HG02623 (cell line): Measurements from ENCODE around the gene CDON.

ENCODE experiments used
- ATAC-seq: cut with Tn5 transposase; IDR thresholded peaks from one replicate; pipeline ENCODE4 v1.9.1; 2021; ENCODE audit warnings: moderate library complexity; ENCODE audit not compliant: unreplicated experiment

CDON gene

GRCh38 chr11:126084608-126084912 is 21.9 kb upstream of the CDON start:
- ATAC-seq, result no peak

GRCh38 chr11:126083829-126084607 is 21.4 kb upstream of the CDON start:
- ATAC-seq, result no peak

DNA sequence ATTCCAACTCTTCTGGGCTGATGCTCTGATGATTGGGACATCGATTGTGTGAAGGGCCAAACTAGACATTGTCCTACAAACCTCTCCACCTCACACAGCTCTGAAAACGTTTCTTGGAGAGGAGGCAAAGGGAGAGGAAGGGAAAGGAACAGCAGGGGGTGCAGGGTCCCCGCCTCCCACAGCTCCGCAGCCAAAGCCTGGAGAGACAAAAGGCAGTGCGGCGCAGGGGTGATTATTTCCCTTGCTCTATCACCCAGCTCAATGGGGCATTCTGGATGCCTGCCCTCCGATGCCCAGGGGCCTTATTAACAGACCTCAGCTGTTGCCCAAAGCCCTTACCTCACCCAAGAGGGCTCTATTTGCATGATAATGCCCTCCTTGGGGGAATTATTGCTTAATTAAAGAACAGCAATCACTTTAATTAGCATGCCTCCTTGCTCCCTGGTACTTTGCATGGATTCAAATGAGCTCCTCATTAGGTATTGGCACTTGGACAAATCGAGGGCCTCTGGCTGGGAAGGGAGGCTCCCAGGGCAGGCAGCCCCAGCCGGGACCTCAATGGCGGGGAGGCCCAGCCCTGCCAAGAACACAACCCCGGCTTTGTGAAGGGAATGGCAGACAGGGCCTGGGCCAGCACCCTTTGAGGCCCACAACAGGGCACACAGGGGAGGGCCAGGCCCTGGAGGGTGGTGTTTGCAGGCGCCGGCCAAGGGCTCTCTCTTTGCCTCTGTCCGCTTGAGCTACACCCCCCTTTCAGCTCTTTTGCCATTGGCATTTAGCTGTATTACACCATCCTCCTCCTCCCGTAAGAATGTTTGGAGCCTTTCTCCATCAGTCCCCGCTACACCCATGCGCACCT is 19.8 kb upstream of the CDON start:
- no peak for ATAC-seq

GRCh38 chr11:126081915-126082250 is 19.2 kb upstream of the CDON start:
- ATAC-seq, result no peak

DNA sequence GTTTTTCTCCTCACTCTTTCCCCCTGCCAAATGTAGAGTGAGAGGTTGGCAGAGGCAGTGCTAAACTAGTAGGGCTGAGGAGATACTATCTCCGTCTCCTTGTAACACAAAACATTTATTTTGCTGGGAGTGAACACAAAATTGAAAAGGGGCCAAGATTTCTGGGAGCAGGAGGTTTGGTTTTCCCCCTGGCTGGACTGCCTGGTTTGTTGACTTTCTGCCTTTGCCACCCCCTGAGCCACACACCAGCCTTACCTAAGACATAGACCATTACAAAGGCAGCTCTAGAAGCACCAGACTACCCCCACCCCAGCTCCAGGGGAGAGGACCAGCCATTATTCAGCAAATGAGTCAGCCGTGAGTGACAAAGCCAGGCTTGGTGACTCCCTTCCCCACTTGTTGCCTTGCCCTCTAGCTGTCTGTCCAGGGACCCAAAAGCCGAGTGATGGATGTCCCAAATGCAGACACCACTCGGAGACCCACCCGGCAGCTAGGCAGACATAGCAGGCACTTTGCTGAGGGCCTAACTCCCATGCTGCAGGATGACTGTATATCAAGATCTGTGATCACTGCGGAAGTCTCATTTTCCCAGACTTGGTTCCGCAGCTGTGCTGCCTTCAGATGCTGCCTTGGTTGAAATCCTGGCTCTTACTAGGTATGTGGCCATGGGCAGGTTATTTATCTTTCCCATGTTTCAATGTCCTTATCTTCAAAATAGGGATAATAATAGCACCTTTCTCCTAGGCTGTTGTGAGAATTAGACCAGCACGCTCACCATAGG is 17.7 kb upstream of the CDON start:
- no peak for ATAC-seq

- no peak for ATAC-seq
Observed at GRCh38 chr11:126079621-126080124, 17.0 kb upstream of the CDON start.

GRCh38 chr11:126076641-126077040 is 14.0 kb upstream of the CDON start:
- ATAC-seq, result no peak

GRCh38 chr11:126072801-126073594 is 10.3 kb upstream of the CDON start:
- ATAC-seq, result no peak

- no peak for ATAC-seq
Observed at GRCh38 chr11:126072141-126072741, 9.6 kb upstream of the CDON start.

GRCh38 chr11:126063507-126063852 is 814 bp upstream of the CDON start:
- no peak for ATAC-seq

DNA sequence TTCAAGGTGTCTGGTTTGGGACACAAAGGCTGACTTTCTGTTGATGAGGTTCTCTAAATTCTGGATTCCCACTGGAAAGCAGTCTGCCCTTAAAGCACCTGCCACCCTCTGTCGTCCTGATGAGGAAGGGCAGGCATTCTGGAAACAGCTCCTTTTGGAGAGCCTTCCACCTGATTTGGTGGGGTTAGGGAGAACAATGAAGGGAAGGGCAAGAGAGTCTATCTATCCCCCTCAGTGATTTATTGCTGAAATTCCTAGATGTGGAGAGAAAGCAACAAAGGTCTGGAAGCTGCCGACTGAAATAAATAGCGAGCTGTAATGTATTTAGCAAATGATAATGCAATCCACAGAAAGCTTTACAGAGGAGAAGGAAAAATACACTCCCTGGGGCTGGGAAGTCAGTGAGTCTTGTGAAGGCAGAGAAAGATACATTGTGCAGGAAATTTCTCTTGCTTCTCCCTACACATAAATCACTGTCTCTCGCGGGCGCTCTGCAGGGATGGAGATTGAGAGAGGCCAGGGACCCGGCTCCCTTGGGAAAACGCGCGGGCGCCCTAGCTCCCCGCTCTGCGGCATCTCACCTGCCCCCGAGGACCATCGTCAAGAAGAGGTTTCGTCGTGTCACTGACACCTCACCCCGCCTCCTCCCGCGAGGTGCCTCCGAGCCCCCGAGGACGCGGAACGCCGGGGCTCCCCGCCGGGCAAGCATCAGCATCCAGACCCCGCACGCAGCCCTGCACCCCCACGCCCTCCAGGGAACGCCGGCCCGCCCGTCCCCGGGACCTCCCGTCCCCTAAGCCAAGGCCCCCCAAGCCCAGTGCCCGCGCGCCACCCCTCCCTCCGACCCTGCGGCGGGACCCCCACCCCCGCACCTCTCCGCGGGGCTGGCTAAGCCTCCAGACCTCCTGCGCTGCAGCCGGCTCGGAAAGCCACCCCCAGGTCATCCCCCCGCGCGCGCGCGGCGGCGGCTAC is 673 bp downstream of the CDON start:
- ATAC-seq, result no peak

DNA sequence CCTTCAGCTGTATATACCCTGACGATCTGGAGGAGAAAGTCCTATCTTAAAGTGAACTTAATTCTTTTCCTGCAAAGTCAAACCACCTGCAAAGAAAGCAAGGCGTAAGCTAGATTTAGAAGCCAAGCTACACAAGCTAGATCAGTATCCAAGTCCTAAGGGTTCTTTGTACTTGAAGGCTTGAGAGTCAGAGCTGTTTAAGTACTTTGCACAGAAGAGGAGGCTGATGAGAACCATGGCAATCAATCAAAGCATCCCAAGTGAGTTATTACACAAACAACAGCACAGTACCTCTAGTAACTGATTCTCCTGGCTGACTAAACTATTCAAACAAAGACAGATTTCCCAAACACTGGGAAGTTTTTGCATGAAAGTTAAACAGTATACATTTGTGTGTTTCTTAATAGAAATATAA is 1.9 kb downstream of the CDON start:
- ATAC-seq, result no peak

DNA sequence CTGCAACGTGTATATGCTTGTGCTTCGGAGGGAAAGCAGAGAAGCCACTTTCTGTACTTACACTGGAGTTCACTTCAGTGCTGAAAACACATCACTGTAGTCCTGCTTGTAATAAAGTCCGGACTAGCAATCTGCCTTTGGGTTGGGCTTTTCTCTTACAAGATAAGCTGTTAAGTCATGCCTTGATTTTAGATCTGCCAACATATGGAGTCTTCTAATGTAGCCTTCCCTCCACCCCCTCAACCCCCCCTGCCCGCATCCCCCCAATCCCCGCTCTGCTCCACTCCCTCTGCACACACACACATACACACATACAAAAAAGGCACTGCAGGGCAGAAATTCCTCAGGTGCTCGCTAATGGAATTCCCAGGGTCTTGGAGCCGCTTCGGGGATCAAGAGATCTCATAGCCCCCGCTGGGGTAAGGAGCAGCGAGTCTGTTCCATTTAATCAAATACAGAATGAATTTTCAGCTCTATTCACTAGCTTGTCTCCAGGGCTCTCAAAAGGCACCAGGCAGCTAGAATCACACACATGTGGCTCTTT is 3.4 kb downstream of the CDON start:
- no peak for ATAC-seq

DNA sequence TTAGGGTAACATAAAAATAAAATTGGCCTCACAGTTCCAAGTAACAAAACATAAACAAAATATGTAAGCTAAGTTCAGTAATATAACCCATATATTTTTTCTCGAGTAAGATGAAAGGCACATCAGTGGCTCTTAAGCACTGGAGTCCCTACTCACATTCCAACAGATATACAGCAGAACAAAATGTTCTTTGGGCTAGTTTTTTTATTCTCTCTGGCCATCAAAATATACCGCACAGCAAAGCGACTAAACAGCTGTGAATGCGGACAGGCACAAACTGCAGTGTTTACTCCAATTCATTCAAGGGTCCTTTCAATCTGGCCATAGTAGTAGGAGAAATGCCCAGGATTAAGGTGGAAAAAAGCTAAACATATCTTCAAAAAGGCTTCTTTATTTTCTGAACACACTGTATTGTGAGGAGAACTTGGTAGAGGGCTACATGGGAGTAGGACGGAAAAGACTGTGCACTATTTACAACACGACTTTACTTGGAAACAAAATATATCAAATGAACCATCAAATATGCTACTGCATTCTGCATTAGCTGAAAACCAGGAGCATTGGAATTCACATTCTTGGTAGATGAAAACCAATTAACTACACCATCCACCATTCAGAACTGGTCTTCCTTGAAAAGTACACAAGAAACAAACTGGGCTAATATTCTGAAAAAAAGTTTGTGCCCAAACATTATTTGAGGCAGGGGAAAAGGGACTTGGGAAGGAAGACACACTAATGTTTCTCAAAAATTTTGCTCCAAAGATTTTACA is 4.4 kb downstream of the CDON start:
- ATAC-seq, result no peak

- no peak for ATAC-seq
Observed at GRCh38 chr11:126054882-126055281, 7.8 kb downstream of the CDON start.

- no peak for ATAC-seq
Observed at GRCh38 chr11:126054408-126054807, 8.3 kb downstream of the CDON start.

GRCh38 chr11:126053415-126054286 is 9.0 kb downstream of the CDON start:
- no peak for ATAC-seq
